Stimulated activated CD8-positive, alpha-beta memory T cell treated with anti-CD3 and anti-CD28 coated beads, Interleukin-4, amount 100 ng/mL, for 4 hours (primary cell): ENCODE measurements around the gene PNPLA1.

Experiments
- DNase-seq, 2 donors: peaks; one replicate each; pipeline ENCODE4 v3.0.0-alpha.2; 2020; ENCODE audit warnings: low read depth in 2 of 2, low spot score in 1 of 2

Gene PNPLA1

GRCh38 chr6:36314221-36315014 lies 44.6 kb downstream of the PNPLA1 start:
- no peak for DNase-seq

- no peak for DNase-seq
Observed at GRCh38 chr6:36315921-36316320, 46.1 kb downstream of the PNPLA1 start.

GRCh38 chr6:36317623-36318022 lies 47.8 kb downstream of the PNPLA1 start:
- no peak for DNase-seq

GRCh38 chr6:36318690-36319435 lies 49.0 kb downstream of the PNPLA1 start:
- no peak for DNase-seq

- no peak for DNase-seq
Observed at GRCh38 chr6:36319436-36319762, 49.5 kb downstream of the PNPLA1 start.

GRCh38 chr6:36319821-36320220 lies 50.0 kb downstream of the PNPLA1 start:
- no peak for DNase-seq

- DNase-seq: no peak
Observed at GRCh38 chr6:36320475-36320874, 50.6 kb downstream of the PNPLA1 start.

GRCh38 chr6:36322591-36322990 lies 52.7 kb downstream of the PNPLA1 start:
- no peak for DNase-seq

- no peak for DNase-seq
Observed at GRCh38 chr6:36323062-36323461, 53.2 kb downstream of the PNPLA1 start.

GRCh38 chr6:36324191-36324590 lies 54.3 kb downstream of the PNPLA1 start:
- no peak for DNase-seq

- DNase-seq: no peak
Observed at GRCh38 chr6:36324715-36325114, 54.9 kb downstream of the PNPLA1 start.

- no peak for DNase-seq
Observed at GRCh38 chr6:36326356-36326995, 56.6 kb downstream of the PNPLA1 start.

GRCh38 chr6:36327226-36327918 lies 57.5 kb downstream of the PNPLA1 start:
- DNase-seq: no peak

- no peak for DNase-seq
Observed at GRCh38 chr6:36327919-36328236, 58.0 kb downstream of the PNPLA1 start.

GRCh38 chr6:36328600-36328999 lies 58.7 kb downstream of the PNPLA1 start:
- DNase-seq: no peak

- no peak for DNase-seq
Observed at GRCh38 chr6:36329798-36330291, 60.0 kb downstream of the PNPLA1 start.

- no peak for DNase-seq
Observed at GRCh38 chr6:36330366-36330765, 60.5 kb downstream of the PNPLA1 start.

GRCh38 chr6:36331381-36331780 lies 61.5 kb downstream of the PNPLA1 start:
- no peak for DNase-seq

- DNase-seq: no peak
Observed at GRCh38 chr6:36333171-36333895, 63.5 kb downstream of the PNPLA1 start.

GRCh38 chr6:36333931-36334725 lies 64.3 kb downstream of the PNPLA1 start:
- DNase-seq: no peak
